ENCODE data around the gene LRBA.

DNA sequence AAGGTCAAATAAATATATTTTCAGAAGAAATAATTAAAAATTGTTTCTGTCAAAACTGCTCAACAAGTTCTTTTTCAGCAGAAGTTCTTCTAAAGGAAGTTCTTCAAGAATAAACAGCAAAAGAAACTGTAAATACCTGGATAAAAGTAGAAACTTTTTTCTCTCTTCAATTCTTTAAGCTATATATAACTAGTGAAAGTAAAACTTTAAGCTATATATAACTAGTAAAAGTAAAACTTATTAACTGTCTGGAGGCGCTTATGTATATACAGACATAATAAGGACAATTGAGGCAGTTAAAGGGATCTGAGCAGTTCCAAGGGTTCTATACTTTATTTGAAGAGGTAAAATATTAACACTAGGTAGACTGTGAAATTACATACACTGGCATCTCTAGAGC, 126.9 kb downstream of the LRBA start:
- TF ChIP-seq POLR2AphosphoS5 (IDR thresholded peaks at IDR 0.05; ENCODE audit: low read depth, low read length) (no peak), POLR2A (IDR thresholded peaks at IDR 0.05; ENCODE audit: low read depth, low read length) (no peak)

All from GM12892 (cell line).